ENCODE results near the gene PDE10A.

The PDE10A gene

DNA sequence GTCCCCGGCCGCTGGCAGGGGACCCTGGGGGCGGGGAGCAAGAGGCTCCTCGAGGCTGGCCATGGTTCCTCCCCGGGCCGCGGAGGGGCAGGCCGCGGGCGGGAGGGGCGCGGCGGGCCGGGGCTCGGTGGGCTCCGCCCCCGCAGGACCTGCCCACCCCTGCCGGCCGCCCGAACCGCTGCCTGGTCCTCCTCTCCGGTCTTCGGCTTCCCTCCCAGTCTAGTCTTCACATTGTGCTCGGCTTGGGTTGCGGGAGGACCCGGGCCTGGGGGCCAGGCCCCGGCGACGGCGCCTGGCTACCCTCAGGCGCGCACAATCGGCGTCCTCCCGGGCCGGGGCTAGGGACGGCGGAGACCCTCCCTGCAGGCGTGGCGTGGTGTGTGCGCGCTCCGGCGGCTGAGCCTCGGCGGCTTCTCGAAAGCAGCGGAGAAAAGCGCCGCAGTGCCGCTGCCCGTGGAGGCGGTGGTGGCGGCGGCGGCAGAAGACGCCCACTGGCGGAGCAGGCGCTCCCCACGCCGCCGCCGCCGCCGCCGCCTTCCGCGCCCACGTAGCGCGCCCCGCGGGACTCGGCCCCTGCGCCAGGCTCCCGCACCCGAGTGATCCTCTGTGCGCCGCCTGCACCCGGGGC is at the start of gene PDE10A:
TSS of gene PDE10A (minus strand) at position 493 of the 628 bp plus-strand sequence. CDS start at position 63, 430 bp downstream.
- in situ Hi-C loops (cut with MboI; ENCODE audit: low sequenced_read_pairs) = no loop called here

DNA sequence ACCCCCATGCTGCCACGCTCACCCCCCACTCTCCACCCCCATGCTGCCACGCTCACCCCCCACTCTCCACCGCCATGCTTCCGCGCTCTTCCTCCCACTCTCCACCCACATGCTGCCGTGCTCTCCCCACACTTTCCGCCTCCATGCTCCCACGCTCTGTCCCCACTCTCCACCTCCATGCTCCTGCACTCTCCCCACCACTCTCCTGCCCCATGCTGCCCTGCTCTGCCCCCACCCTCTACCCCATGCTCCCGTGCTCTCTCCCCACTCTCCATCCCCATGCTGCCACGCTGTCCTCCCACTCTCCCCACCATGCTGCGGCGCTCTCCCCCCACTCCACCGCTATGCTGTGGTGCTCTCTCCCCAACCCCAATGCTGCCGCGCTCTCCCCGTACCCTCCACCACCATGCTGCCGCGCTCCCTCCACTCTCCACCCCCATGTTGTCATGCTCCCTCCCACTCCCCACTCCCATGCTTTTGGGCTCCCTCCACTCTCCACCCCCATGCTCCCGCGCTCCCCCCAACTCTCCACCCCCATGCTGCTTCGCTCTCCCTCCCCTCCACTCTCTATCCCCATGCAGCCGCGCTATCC is 46.0 kb upstream of the PDE10A start:
- in situ Hi-C loops (cut with MboI; ENCODE audit: low sequenced_read_pairs) = no loop called here

DNA sequence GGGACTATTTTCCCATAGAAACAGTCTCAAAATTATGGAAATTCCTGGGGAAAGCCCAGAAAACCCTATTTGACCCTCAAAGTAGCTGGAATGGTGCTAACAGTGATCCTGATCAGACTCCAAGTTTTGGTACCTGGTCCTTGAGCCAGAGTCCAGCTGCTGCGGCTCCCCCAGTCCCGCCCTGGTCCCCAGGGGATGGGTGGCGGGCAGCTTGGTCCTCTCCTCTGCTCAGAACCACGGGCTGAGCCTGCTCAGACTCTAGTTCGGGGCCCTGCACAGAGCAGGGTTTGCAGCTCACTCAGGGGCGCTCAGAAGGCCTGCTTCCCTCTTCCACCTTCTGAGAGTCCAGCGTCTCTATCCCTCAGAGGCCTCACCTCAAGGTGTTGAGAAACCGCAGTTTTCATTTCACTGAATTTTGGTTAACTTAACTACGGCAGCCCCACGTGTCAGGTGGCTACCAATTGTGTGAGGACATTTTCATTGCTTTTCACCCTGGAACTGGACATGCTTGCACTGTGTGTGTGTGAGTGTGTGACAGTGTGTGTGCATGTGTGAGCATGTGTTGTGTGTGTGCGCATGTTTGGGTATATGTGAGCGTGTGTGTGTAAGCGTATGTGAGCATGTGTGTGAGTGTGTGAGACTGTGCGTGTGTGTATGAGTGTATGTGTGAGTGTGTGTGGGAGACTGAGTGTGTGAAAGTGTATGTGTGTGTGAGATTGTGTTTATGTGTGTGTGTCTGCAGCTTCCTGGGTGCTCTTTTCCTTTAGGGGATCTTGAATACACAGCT is 44.2 kb upstream of the PDE10A start:
- in situ Hi-C loops (cut with MboI; ENCODE audit: low sequenced_read_pairs) = no loop called here

DNA sequence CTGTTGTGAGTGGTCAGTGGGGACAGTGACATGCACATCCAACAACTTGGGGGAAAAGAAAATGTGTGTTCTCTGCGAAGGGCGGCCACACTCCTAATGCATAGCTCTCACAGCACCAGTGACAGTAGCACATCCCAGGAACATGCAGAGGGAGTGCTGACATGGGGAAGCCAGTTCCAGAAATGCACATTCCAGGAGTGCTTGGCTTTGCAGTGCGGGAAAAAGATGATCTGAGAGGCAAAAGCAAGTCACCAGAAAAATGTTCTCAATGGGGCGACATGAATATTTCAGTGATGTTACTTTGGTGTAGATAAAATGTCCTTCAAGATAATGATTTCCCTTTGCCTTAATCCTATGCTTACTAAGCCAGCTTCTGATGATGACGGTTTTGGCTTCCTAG is 42.9 kb upstream of the PDE10A start:
- in situ Hi-C loops (cut with MboI; ENCODE audit: low sequenced_read_pairs) = no loop called here

DNA sequence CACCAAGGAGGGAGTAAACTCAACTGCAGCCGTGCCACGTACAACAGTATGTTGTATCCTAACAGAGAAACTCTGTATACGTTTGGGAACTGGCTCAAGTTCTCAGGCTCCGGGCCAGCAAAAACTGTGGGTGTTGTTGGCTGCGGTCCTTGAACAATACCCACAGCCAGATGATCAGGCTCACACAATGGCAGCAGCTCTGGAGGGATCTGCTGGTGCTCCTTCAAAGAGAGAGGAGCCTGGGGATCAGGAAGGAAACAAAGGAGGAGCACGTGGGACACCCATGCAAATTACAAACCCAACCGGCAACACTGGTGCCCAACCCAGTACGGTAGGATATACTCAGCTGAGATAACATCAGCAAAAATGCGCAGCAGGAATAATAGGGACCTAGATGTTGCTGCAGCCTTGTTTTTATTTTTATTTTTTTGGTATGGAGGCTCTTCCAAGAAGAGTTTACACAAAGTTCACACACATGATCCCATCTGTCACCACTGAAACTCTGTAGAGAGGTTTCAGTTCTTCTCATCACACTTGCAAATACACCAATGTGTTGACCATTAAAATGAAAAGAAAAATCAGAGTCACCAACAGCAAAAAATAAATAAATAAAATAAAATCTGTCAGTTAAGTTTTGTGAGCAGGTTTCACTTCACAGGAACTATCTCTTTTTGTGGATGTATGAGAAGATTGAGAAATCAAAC is 41.2 kb upstream of the PDE10A start:
- in situ Hi-C loops (cut with MboI; ENCODE audit: low sequenced_read_pairs) = no loop called here

DNA sequence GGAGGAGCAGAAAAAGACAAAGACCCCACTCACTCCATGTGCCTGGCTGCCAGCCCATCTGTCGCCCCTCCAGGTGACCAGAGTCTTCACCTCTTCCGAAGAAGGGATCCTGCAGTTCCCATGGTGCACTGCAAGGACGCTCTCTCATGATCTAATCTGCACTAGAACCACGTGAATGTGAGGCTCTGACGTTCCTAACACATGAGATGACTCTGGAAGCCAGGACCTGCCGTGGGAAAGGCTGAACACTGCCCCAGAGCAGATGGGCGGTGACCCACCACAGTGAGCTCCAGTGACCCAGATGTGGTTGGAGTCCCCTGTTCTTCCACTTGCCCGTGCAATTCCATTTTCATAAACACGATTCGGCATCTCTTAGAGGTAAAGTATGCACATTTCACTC is 39.6 kb upstream of the PDE10A start:
- in situ Hi-C loops (cut with MboI; ENCODE audit: low sequenced_read_pairs) = no loop called here

DNA sequence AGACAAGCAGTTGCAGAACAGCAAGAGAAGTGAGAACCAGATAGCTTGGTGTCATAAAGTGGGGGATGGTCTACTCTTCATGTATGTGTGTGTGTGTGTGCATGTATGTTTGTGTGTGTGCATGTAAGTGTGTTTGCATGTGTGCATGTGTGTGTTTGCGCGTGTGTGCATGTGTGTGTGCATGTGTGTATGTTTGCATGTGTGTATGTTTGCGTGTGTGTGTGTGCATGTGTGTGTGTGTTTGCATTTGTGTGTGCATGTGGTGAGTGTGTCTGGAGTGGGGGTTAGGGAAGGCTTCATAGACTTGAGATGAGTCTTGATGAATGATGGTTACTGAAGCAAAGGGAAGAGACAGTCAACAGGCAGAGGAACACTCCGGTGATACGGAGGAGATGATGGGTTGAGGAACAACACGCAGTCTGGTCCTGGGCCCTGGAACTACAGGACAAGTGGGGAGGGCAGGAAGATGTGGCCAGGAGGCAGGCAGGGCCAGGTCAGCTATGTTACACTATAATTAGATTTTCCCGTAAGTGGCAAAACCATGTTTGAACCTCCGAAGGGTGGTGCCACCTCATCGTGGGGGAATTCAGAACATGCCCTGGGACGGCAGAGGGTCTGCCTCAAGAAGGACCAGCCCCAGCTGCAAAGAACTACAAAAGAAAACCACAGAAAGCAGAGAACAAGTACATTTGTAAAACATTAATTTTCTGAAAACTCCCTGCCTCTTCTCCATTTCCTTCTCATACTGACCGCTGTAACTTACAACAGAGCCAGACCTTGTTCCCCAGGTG is 38.7 kb upstream of the PDE10A start:
- in situ Hi-C loops (cut with MboI; ENCODE audit: low sequenced_read_pairs) = no loop called here

DNA sequence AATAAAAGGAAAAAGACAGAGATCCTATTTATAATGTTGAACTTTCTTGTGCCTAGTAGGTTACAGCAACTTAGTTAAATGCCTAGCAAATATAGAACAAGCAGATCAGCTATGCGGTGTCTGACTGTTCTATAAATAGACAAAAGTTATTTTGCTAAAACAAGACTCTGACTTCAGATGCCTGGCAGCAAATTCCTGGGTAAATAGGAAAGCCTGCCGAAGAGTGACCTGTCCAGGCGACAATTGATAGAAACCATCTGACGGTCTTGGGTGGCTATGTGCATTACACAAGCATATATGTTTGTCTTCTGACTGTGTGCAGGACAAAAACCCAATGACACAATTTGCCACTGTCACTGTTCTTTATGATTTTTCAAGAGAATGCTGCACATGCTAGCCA is 38.0 kb upstream of the PDE10A start:
- in situ Hi-C loops (cut with MboI; ENCODE audit: low sequenced_read_pairs) = no loop called here

DNA sequence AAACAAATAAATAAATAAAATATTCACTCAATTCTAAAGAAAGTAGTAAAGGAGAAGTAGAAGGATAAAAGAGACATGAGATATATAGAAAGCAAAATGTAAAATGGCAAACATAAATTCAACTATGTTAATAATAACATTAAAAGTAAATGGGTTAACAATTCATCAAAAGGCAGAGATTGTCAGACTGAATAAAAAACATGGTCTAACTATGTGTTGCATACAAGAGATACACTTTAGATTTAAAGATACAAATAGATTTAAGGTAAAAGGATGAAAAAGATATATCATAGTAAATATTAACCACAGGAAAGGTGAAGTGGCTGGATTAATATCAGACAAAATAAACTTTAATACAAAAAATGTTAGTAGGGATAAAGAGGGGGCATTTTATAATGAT is 35.8 kb upstream of the PDE10A start:
- in situ Hi-C loops (cut with MboI; ENCODE audit: low sequenced_read_pairs) = no loop called here

DNA sequence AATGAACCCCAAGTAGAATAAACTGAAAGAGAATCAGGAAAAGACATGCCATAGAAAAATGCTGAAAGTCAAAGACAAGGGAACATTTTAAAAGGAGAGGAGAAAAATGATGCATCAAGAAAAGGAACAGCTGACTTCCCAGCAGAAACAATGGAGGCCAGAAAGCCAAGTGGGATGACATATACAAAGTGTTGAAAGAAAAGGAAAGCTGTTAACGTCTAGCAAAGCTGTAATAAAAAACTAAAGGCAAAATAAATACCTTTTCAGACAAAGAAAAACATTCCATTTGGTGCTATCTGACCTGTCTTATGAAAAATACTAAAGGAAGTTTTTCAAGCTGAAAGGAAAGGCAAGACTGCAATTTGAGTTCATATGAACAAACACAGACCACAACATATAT is 34.1 kb upstream of the PDE10A start:
- in situ Hi-C loops (cut with MboI; ENCODE audit: low sequenced_read_pairs) = no loop called here

DNA sequence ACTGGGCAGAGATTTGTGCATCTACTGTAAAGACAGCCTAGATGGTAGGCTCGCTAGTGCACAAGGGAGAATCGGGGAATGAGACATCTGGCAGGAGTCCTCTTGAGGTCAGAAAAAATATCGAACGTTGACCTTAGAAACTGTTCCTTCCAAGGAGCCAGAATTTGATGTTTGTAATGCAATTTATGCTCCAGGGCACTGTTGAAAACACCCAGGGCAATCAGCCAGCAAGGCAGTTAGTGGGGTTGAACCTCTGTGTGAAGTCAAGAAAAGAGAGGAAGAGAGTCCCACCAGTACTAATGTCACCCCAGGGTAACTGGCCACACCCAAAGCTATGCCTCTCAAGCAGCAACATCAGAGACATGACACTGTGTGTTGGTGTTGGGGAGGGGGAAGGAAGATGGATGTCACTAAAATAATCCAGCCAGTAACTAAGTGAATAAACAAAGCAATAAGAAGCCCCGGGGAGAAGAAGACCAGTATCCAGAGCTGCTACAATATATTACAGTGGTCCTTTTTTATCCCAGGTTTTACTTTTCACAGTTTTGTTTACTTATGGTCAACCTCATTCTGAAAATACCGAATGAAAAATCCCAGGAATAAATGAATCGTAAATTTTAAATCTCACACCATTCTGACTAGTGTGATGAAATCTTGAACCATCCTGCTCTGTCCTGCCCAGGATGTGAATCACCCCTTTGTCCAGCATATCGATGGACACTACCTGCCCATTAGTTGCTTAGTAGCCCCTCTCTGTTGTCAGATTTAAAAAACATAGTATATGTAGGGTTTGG is 32.9 kb upstream of the PDE10A start:
- in situ Hi-C loops (cut with MboI; ENCODE audit: low sequenced_read_pairs) = no loop called here

DNA sequence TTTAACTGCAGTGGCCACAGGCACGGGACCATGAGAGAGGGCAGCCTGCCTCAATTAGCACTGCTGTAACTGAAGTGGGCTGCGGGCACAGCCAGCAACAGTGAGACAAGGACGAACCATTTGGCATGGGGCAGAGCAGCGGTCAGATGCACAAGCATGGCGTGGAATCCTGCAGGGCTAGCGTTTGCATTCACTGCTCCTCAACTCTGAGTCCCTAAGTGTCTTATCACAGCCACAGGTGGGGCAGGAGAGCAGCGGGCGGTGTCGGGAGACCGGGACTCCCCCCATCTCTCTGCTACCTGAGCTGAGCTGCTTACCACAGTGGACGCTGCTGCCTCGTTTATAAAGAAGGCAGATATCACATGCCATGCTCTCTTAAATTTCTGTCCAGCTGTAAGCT is 31.3 kb upstream of the PDE10A start:
- in situ Hi-C loops (cut with MboI; ENCODE audit: low sequenced_read_pairs) = no loop called here

DNA sequence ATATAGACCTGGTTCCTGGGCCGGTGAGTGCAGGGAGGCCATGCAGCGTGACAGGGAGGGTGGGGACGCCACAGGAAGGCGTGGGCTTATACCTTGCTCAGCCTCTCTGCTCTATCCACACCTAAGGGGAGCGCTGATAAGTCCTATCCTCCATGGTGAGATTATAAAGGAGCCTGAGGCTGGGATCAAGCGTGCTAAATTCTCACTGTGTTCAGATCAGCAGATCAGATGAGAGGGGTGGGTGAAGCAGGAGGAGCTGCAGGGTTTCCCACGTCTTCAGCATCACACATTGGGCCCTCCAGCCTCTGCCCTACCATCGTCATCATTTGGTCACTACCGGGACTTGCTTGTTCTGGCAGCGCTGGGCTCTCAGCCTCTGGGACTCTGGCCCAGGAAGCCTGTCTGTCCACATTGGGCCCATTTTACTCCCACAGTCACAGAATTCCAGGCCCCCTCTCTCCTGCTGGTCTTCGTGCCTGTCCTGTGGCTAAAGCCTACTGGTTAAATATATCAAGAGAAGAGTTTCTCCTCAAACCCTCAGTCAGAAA is 29.1 kb upstream of the PDE10A start:
- in situ Hi-C loops (cut with MboI; ENCODE audit: low sequenced_read_pairs) = no loop called here

DNA sequence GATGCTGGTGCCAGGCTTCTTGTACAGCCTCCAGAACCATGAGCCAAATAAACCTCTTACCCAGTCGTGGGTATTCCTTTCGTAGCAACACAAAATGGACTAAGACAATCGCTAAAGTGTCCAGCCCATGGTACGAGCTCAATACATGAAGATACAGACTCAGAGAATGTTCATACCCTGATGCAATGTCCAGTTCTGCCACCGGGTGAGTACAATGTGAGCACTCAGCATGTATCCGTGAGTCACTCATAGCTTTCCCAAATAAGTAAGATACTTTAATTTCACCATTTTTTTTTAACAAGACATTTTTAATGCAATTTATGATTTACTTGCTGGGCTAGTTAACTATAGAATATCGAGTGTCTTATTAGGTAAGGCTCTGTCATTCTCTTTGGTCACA is 26.7 kb upstream of the PDE10A start:
- in situ Hi-C loops (cut with MboI; ENCODE audit: low sequenced_read_pairs) = no loop called here

DNA sequence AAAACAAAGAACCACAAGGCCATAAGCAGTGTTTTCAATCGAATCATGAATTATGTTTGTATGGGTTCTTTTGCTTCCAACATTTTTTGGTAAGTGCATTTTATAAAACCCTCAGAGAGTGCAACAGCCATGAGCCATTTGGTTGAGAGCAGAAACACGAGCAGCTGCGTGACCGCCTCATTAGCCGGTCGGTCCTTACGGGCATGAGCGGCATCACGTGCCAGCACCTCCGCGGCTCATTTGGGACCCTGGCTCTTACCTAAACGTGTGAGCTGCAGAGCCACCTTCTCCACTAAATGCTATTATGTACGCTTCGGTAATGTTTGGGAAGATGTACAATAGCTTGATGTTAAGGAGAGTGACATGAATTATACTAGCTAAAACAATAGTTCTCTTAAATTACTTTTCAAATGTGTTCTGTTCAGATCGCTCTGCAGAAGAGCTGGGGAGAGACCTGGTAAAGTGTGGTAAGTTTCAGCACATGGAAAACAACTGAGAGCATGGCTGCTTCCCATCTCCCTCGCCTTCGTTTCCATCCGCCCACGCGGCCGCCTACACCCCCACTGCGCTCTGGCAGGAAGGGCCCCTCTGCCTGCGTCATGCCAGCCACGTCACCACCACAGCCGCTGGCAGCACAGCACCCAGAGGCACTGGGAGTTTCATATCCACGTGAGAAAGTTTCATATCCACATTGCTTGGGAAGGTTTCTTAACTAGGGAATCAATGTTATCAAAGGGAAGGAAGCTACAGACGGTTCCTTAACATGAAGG is 23.7 kb upstream of the PDE10A start:
- in situ Hi-C loops (cut with MboI; ENCODE audit: low sequenced_read_pairs) = no loop called here

DNA sequence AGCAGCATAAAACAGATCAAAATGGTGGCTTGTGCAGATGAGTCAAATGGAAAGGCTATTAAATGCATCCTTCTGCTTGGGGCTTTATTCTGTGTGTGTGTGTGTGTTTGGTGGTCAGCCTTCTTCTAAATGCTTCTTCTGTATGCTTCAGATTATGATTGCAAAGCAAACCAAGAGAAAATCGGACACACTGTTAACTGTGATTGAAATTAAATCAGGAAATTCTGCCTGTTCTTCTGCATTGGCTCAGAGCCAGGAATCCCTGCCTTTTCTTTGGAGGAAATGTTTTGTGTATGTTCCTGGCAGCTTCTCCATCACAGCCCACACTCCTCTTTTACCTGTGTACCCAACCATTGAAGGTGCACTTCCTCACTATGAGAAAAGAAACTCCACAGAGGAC is 22.3 kb upstream of the PDE10A start:
- in situ Hi-C loops (cut with MboI; ENCODE audit: low sequenced_read_pairs) = no loop called here

DNA sequence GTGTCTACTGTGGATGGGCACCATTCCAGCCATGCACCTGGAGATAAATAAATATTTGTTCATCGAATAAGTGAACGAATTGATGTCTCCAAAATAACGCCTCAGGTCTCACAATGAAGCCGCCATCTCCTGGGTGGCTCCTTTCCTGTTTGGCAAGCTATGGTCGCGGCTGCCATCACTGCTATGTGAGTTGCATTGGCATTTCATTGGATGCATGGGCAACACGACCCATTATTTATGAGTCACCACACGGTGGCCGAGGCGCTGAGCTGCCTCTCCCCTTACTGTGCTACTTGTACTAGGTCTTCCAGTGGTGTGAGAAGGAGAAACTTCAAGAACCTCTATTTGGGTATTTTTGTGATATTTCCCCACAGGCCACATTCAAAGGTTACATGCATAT is 21.3 kb upstream of the PDE10A start:
- in situ Hi-C loops (cut with MboI; ENCODE audit: low sequenced_read_pairs) = no loop called here

DNA sequence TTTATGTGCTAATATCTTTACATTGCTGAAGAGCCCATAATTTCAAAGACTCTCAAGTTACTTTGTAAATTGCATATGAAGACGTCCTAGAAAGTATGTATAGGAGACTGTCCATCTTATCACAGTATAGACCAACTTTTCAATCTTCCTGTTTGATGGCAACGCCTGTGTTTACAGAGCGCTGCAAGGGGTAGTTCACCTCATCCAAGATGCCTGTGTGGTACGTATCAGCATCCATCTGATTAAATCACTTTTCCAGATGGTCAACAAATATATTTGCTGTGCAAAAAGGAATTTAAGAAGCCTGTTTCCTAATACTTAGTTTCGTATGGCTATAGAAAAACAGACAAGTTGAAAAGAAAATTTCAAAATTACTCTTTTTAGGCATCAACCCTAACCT is 17.9 kb upstream of the PDE10A start:
- in situ Hi-C loops (cut with MboI; ENCODE audit: low sequenced_read_pairs) = no loop called here

DNA sequence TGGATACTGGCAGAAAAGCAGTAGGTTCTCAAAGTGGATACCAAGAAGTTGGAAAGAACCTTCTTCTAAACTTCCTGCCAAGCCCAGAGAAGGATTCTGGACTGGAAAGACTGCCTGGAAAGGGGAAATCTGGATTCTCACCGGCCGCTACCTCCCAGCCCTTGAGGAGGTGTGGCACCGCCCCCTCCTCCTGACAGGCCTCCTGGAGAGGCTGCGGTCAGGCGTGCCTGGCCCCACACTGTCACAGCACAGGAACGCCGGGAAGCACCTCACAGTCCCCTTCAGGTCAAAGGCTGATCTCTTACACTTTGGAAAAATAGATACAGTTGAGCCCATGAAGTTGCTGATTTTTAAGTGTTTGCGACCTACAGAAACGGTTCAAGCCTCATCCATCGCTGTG is 16.3 kb upstream of the PDE10A start:
- in situ Hi-C loops (cut with MboI; ENCODE audit: low sequenced_read_pairs) = no loop called here

All from HL-60/S4 treated with phorbol 12-myristate 13-acetate at 8.2 ng/mL for 4 days and 3 days (cell line).